PC-9 (cell line): ENCODE measurements around the gene DYRK4.

ENCODE experiments used
- CTCF ChIP-seq: fragments of 200-600 bp; sonication (generic); conservative IDR thresholded peaks from 2 replicates; pipeline ENCODE4 v1.6.1; 2017; ENCODE audit warnings: mixed run types, antibody characterized with exemption, mild to moderate bottlenecking, moderate library complexity
- EZH2 ChIP-seq: fragments of 200-600 bp; sonication (generic); IDR thresholded peaks from 2 replicates; pipeline ENCODE4 v1.8.0; 2017; ENCODE audit warnings: antibody characterized with exemption, low read depth

DNA sequence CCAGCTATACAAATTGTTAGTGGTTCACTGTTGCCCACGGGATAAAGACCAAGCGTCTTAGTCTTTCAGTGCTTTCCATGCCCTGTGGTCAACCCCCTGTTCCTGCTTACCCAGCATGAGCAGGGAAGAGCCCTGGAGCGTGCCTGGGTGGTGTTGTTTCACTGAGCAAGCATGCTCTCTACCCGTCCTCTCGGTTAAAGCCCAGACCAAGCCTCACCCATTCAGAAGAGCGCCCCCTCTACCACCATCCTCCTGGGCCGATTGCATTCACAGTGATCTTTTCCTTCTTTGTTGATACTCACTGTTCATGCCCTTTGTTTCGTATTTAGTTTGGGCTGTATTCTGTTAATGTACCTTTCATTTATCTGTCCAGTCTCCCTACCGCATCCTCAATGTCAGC is 25.1 kb downstream of the DYRK4 start:
- TF ChIP-seq CTCF (no peak), EZH2 (no peak)
